K562 (cell line): Measurements from ENCODE around the gene SIRT7. TPM values are rescaled to one million over a fixed set of nuclear protein-coding genes. Genes with fewer than 3 reads are reported as not detected.

Experiments used
- ATF3 ChIP-seq, 2 experiments: fragments of 450-650 bp in 1 of 2; sonication (generic) in 1 of 2; formaldehyde crosslinking in 1 of 2; IDR thresholded peaks in 1 of 2; conservative IDR thresholded peaks in 1 of 2; 2 replicates each; pipeline versions ENCODE4 v1.6.1 to v1.8.1; 2016 to 2023; ENCODE audit warnings: mild to moderate bottlenecking in 2 of 2, moderate library complexity in 2 of 2, inconsistent platforms in 1 of 2, missing genetic modification reagents in 1 of 2
- CCNT2 ChIP-seq: IDR thresholded peaks from 2 replicates; pipeline ENCODE4 v1.6.1; 2011; ENCODE audit warnings: borderline replicate concordance, low read depth, mild to moderate bottlenecking, moderate library complexity, mixed read lengths, low read length; ENCODE audit not compliant: insufficient read length; ENCODE audit errors: extremely low read depth
- E2F4 ChIP-seq: sonication (generic); formaldehyde crosslinking; IDR thresholded peaks from 2 replicates; pipeline ENCODE4 v1.8.0; 2022; ENCODE audit warnings: mild to moderate bottlenecking, low read depth, missing genetic modification reagents
- FOSL1 ChIP-seq: fragments of 200-800 bp; sonication (Bioruptor generic); conservative IDR thresholded peaks from 2 replicates; pipeline ENCODE4 v1.6.1; 2016; ENCODE audit warnings: missing genetic modification characterization, missing compliant biosample characterization
- HDAC3 ChIP-seq: fragments of 450-650 bp; IDR thresholded peaks from 2 replicates; pipeline ENCODE4 v1.6.1; 2018; ENCODE audit warnings: borderline replicate concordance, mild to moderate bottlenecking, moderate library complexity; ENCODE audit not compliant: partially characterized antibody
- MEF2A ChIP-seq: IDR thresholded peaks from 2 replicates; pipeline ENCODE4 v1.6.1; 2011; ENCODE audit warnings: low read depth, mild to moderate bottlenecking, low read length, moderate library complexity; ENCODE audit not compliant: control insufficient read depth
- MYC ChIP-seq, 2 experiments: fragments of 250-450 bp in 1 of 2; sonication (Bioruptor Pico) in 1 of 2; IDR thresholded peaks; 2 replicates each; pipeline versions ENCODE4 v1.5.1 to v1.6.1; 2012 to 2021; ENCODE audit warnings: low read depth in 2 of 2, borderline replicate concordance in 1 of 2, improper control_type of control experiment in 1 of 2, low read length in 1 of 2, mild to moderate bottlenecking in 1 of 2, moderate library complexity in 1 of 2
- NR1H2 ChIP-seq: sonication (generic); formaldehyde crosslinking; IDR thresholded peaks from 2 replicates; pipeline ENCODE4 v1.4.0; 2020; ENCODE audit warnings: mild to moderate bottlenecking, missing genetic modification reagents
- TRIM28 ChIP-seq: fragments of 450-650 bp; IDR thresholded peaks from 2 replicates; pipeline ENCODE4 v1.6.1; 2017
- TSHZ1 ChIP-seq: fragments of 250-450 bp; sonication (Bioruptor Pico); IDR thresholded peaks from 2 replicates; pipeline ENCODE4 v1.4.0; 2020; ENCODE audit warnings: mild to moderate bottlenecking, moderate library complexity
- WHSC1 ChIP-seq: IDR thresholded peaks from one replicate; pipeline ENCODE4 v1.6.1; 2012; ENCODE audit warnings: low read length, control low read depth, inconsistent platforms
- ZBED1 ChIP-seq: IDR thresholded peaks from 2 replicates; pipeline ENCODE4 v1.6.1; 2014
- ZFP1 ChIP-seq: fragments of 450-650 bp; formaldehyde crosslinking; IDR thresholded peaks from 2 replicates; pipeline ENCODE4 v1.4.0; 2020; ENCODE audit warnings: mild to moderate bottlenecking, mixed read lengths
- polyA plus RNA-seq, 8 experiments: library from polyadenylated mRNA; depleted of rRNA in 4 of 8; stranded (reverse) in 5 of 8; unstranded in 3 of 8; fragments of >200 nt; fragmentation: Nextera tagmentation in 2 of 8; fragmentation: Illumina TruSeq in 1 of 8; extraction: Ambion mirVana in 2 of 8; extraction: Trizol in 1 of 8; gene quantifications; 2 replicates each; pipeline versions ENCODE4 v1.2.1 to v1.2.3, GENCODE V29; 2011 to 2014; ENCODE audit warnings: inconsistent platforms in 1 of 8, missing spikeins in 1 of 8
- total RNA-seq, 7 experiments: library from RNA; depleted of rRNA in 6 of 7; stranded (reverse); fragments of >200 nt in 6 of 7; fragmentation: Illumina TruSeq in 2 of 7; extraction: Trizol in 2 of 7; gene quantifications; 2 replicates each; pipeline versions ENCODE4 v1.2.1 to v1.2.3, GENCODE V29; 2011 to 2021; ENCODE audit warnings: low replicate concordance in 1 of 7
- TF ChIP-seq, protein P1 (sequence below): fragments of 250-450 bp; sonication (Bioruptor Pico); IDR thresholded peaks from 2 replicates; pipeline ENCODE4 v1.4.0; 2020

Gene SIRT7
- total and polyA plus RNA-seq, 9 of the 15 experiments (the other 6 are each of a cell fraction or from before 2014, with no cell fraction given): 1.6 to 54.8 (median 20.3) TPM

DNA sequence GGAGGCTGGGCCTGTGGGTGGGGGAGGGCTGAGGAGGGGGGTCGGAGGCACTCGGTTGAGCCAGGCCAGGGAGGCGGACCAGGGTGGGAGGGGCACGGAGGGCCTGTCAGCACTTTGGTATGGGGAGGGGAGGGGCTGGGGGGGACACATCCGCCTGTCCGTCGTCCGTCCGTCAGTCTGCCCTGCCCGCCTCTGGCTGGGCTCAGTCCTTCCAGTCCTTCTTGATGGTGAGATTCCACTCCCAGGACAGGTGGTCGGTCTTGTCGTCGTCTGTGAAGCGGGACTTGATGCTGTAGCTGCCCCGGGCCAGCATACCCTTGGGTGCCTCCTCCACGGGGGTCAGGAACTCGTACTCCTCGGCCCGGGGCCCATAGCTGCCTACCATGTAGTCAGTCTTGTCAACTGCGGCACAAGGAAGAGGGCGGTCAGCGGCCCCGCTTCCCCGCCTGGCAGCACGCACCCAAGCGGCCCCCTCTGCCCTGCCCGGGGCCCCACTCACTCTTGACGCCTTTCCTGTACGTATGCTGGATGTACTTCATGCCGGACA lies 49.2 kb downstream of the SIRT7 start (continued):
- TF ChIP-seq MYC (IDR thresholded peaks at IDR 0.05; ENCODE audit: low read depth, low read length) (no peak), MYC (CRISPR knock-in tag; IDR thresholded peaks at IDR 0.05; ENCODE audit: borderline replicate concordance, low read depth) (0 out of 2 replicates have a peak, but pooled peaks have one; percentile 21), MEF2A (no peak), CCNT2 (peak; percentile 29), E2F4 (CRISPR knock-in tag) (peak; percentile 52; the same call in 1 of the 2 replicates), FOSL1 (tag) (0 out of 2 replicates have a peak, but pooled peaks have one; percentile 12), ATF3 (IDR thresholded peaks at IDR 0.05) (no peak), ATF3 (CRISPR knock-in tag; conservative IDR thresholded peaks at IDR 0.05) (no peak), TSHZ1 (no peak), ZBED1 (no peak), NR1H2 (CRISPR knock-in tag) (no peak), WHSC1 (no peak), HDAC3 (no peak), ZFP1 (no peak), TRIM28 (no peak)
- TF ChIP-seq, protein P1, sequence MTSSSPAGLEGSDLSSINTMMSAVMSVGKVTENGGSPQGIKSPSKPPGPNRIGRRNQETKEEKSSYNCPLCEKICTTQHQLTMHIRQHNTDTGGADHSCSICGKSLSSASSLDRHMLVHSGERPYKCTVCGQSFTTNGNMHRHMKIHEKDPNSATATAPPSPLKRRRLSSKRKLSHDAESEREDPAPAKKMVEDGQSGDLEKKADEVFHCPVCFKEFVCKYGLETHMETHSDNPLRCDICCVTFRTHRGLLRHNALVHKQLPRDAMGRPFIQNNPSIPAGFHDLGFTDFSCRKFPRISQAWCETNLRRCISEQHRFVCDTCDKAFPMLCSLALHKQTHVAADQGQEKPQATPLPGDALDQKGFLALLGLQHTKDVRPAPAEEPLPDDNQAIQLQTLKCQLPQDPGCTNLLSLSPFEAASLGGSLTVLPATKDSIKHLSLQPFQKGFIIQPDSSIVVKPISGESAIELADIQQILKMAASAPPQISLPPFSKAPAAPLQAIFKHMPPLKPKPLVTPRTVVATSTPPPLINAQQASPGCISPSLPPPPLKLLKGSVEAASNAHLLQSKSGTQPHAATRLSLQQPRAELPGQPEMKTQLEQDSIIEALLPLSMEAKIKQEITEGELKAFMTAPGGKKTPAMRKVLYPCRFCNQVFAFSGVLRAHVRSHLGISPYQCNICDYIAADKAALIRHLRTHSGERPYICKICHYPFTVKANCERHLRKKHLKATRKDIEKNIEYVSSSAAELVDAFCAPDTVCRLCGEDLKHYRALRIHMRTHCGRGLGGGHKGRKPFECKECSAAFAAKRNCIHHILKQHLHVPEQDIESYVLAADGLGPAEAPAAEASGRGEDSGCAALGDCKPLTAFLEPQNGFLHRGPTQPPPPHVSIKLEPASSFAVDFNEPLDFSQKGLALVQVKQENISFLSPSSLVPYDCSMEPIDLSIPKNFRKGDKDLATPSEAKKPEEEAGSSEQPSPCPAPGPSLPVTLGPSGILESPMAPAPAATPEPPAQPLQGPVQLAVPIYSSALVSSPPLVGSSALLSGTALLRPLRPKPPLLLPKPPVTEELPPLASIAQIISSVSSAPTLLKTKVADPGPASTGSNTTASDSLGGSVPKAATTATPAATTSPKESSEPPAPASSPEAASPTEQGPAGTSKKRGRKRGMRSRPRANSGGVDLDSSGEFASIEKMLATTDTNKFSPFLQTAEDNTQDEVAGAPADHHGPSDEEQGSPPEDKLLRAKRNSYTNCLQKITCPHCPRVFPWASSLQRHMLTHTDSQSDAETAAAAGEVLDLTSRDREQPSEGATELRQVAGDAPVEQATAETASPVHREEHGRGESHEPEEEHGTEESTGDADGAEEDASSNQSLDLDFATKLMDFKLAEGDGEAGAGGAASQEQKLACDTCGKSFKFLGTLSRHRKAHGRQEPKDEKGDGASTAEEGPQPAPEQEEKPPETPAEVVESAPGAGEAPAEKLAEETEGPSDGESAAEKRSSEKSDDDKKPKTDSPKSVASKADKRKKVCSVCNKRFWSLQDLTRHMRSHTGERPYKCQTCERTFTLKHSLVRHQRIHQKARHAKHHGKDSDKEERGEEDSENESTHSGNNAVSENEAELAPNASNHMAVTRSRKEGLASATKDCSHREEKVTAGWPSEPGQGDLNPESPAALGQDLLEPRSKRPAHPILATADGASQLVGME (CRISPR knock-in tag): no peak
